Stimulated activated CD4-positive, alpha-beta T cell treated with anti-CD3 and anti-CD28 coated beads, TNF-alpha, amount 100 ng/mL, for 24 hours (primary cell): ENCODE measurements around the gene ACOT4.
"Not testable (repeated sequence)": the region's sequence is repeated elsewhere in the genome, so short reads cannot be mapped to it uniquely, and the experiment has no call there.

Experiments
- DNase-seq, 3 experiments: peaks; one replicate each; pipeline ENCODE4 v3.0.0-alpha.2; 2020; ENCODE audit warnings: low read depth in 3 of 3

Gene ACOT4

GRCh38 chr14:73633116-73634010 is 41.7 kb downstream of the ACOT4 start:
- peak in 2 of 3 experiments; percentile 47 to 48 for DNase-seq

GRCh38 chr14:73634011-73634833 is 42.5 kb downstream of the ACOT4 start:
- DNase-seq, result peak in 1 of 3 experiments; percentile 1

- DNase-seq, result not testable (repeated sequence)
Measured at GRCh38 chr14:73636355-73636754, 44.7 kb downstream of the ACOT4 start.

- no peak for DNase-seq
Measured at GRCh38 chr14:73637830-73638229, 46.2 kb downstream of the ACOT4 start.

GRCh38 chr14:73640796-73641365 is 49.2 kb downstream of the ACOT4 start:
- no peak for DNase-seq

GRCh38 chr14:73644531-73645247 is 53.0 kb downstream of the ACOT4 start, which contains the start of gene DNAL1:
DNAL1 (plus strand) TSS chr14:73644986; CDS start chr14:73645040, 54 bp downstream.
- peak; percentile 81 to 91 (median 83) for DNase-seq

GRCh38 chr14:73645248-73645610 is 53.6 kb downstream of the ACOT4 start:
- no peak for DNase-seq
